WTC11 (cell line): Measurements from ENCODE around the gene KIAA1671. TPM values are rescaled to one million over a fixed set of nuclear protein-coding genes. Genes with fewer than 3 reads are reported as not detected.

Experiments
- ATAC-seq: fragments of 200-7000 bp; cut with Tn5 transposase; 2 replicates; pipeline ENCODE4 v1.10.0; 2021; ENCODE audit warnings: mild to moderate bottlenecking, moderate library complexity
- CTCF ChIA-PET: fragments of 300-600 bp; sonication (Branson Sonifier 250); formaldehyde crosslinking; loops from one replicate; lab custom pipeline; 2021; ENCODE audit warnings: antibody characterized with exemption; lab: Charles Lee
- POLR2A ChIA-PET: fragments of 350-600 bp; sonication (Branson Sonifier 250); formaldehyde crosslinking; loops from one replicate; lab custom pipeline; 2021; ENCODE audit warnings: antibody characterized with exemption; lab: Charles Lee
- DNase-seq: peaks from one replicate; pipeline ENCODE4 v3.0.0; 2021; ENCODE audit warnings: low spot score
- H3K27ac Mint-ChIP-seq: 2 replicates; pipeline ENCODE4 v1.8.0; 2021; ENCODE audit warnings: mixed read lengths
- H3K27me3 Mint-ChIP-seq: 2 replicates; pipeline ENCODE4 v1.8.0; 2021; ENCODE audit warnings: low read depth, mild to moderate bottlenecking, moderate library complexity, mixed read lengths
- H3K36me3 Mint-ChIP-seq: 2 replicates; pipeline ENCODE4 v1.8.0; 2021; ENCODE audit warnings: mixed read lengths
- H3K4me1 Mint-ChIP-seq: 2 replicates; pipeline ENCODE4 v1.8.0; 2022; ENCODE audit warnings: mixed read lengths
- H3K4me3 Mint-ChIP-seq: 2 replicates; pipeline ENCODE4 v1.8.0; 2021; ENCODE audit warnings: mild to moderate bottlenecking, moderate library complexity, mixed read lengths
- H3K9me3 Mint-ChIP-seq: 2 replicates; pipeline ENCODE4 v1.8.0; 2021; ENCODE audit warnings: mixed read lengths
- AFF4 ChIP-seq: sonication (generic); formaldehyde crosslinking; IDR thresholded peaks from 2 replicates; pipeline ENCODE4 v1.8.1; 2023; ENCODE audit warnings: mild to moderate bottlenecking, missing genetic modification reagents, borderline replicate concordance
- ATF6 ChIP-seq: sonication (generic); formaldehyde crosslinking; IDR thresholded peaks from 2 replicates; pipeline ENCODE4 v1.8.1; 2023; ENCODE audit warnings: mild to moderate bottlenecking, missing genetic modification reagents
- CREB1 ChIP-seq: sonication (generic); formaldehyde crosslinking; IDR thresholded peaks from 2 replicates; pipeline ENCODE4 v1.8.0; 2023; ENCODE audit warnings: mild to moderate bottlenecking, missing genetic modification reagents
- CTCF ChIP-seq: fragments of 200-600 bp; IDR thresholded peaks from 2 replicates; pipeline ENCODE4 v1.8.0; 2022; ENCODE audit warnings: antibody characterized with exemption
- ESRRA ChIP-seq: sonication (generic); formaldehyde crosslinking; IDR thresholded peaks from 2 replicates; pipeline ENCODE4 v1.8.1; 2022; ENCODE audit warnings: mild to moderate bottlenecking, missing genetic modification reagents, borderline replicate concordance
- FOXK1 ChIP-seq: sonication (generic); formaldehyde crosslinking; IDR thresholded peaks from 2 replicates; pipeline ENCODE4 v1.8.0; 2022; ENCODE audit warnings: mild to moderate bottlenecking, moderate library complexity, missing genetic modification reagents
- FOXP4 ChIP-seq: sonication (generic); formaldehyde crosslinking; IDR thresholded peaks from 2 replicates; pipeline ENCODE4 v1.8.0; 2022; ENCODE audit warnings: mild to moderate bottlenecking, missing genetic modification reagents
- HMGXB4 ChIP-seq: sonication (generic); formaldehyde crosslinking; IDR thresholded peaks from 2 replicates; pipeline ENCODE4 v1.8.1; 2023; ENCODE audit warnings: mild to moderate bottlenecking, moderate library complexity, missing genetic modification reagents
- IRF2 ChIP-seq: sonication (generic); formaldehyde crosslinking; IDR thresholded peaks from 2 replicates; pipeline ENCODE4 v1.8.0; 2022; ENCODE audit warnings: low read depth, missing genetic modification reagents, borderline replicate concordance
- JUN ChIP-seq: sonication (generic); formaldehyde crosslinking; IDR thresholded peaks from 2 replicates; pipeline ENCODE4 v1.8.0; 2023; ENCODE audit warnings: mild to moderate bottlenecking, missing genetic modification reagents
- NFE2L1 ChIP-seq: sonication (generic); formaldehyde crosslinking; IDR thresholded peaks from 2 replicates; pipeline ENCODE4 v1.8.1; 2023; ENCODE audit warnings: missing genetic modification reagents
- NR2C2 ChIP-seq: sonication (generic); formaldehyde crosslinking; IDR thresholded peaks from 2 replicates; pipeline ENCODE4 v1.8.0; 2022; ENCODE audit warnings: mild to moderate bottlenecking, missing genetic modification reagents
- PRRX2 ChIP-seq: fragments of 250-450 bp; sonication (Bioruptor Pico); IDR thresholded peaks from 2 replicates; pipeline ENCODE4 v1.8.0; 2021; ENCODE audit warnings: mild to moderate bottlenecking
- RELA ChIP-seq: sonication (generic); formaldehyde crosslinking; IDR thresholded peaks from 2 replicates; pipeline ENCODE4 v1.8.1; 2022; ENCODE audit warnings: missing genetic modification reagents, mild to moderate bottlenecking, borderline replicate concordance
- ZBTB43 ChIP-seq: sonication (generic); formaldehyde crosslinking; IDR thresholded peaks from 2 replicates; pipeline ENCODE4 v1.8.1; 2023; ENCODE audit warnings: mild to moderate bottlenecking, missing genetic modification reagents
- ZNF232 ChIP-seq: sonication (generic); formaldehyde crosslinking; IDR thresholded peaks from 2 replicates; pipeline ENCODE4 v1.8.0; 2022; ENCODE audit warnings: mild to moderate bottlenecking, missing genetic modification reagents
- ZNF512 ChIP-seq: sonication (generic); formaldehyde crosslinking; IDR thresholded peaks from 2 replicates; pipeline ENCODE4 v1.8.1; 2022; ENCODE audit warnings: missing genetic modification reagents, borderline replicate concordance
- ZNF671 ChIP-seq: fragments of 250-450 bp; sonication (Bioruptor Pico); IDR thresholded peaks from 2 replicates; pipeline ENCODE4 v1.8.0; 2021; ENCODE audit warnings: mild to moderate bottlenecking
- ZSCAN18 ChIP-seq: fragments of 250-450 bp; sonication (Bioruptor Pico); IDR thresholded peaks from 2 replicates; pipeline ENCODE4 v2.1.2; 2022; ENCODE audit warnings: mild to moderate bottlenecking, moderate library complexity
- total RNA-seq: library from RNA; stranded (reverse); gene quantifications from 3 replicates; pipeline ENCODE4 v1.2.3, GENCODE V29; 2021

KIAA1671 gene
- total RNA-seq, 1 experiment from 2014 or later = 26.0 TPM

- ATAC-seq = no peak
- POLR2A ChIA-PET = interaction anchor here (1.0 kb wide), 1 partner anchor 11 kb away, joined by 3 read pairs; no protein-coding TSS in a partner anchor
- DNase-seq = no peak
- Mint-ChIP-seq H3K4me3 (no peak overlapping the region), H3K9me3 (no peaks in the 10 kb centered on the region), H3K27me3 (no peaks in the 10 kb centered on the region), H3K27ac (peak overlapping the region; percentile 72; the same call in 1 of the 2 replicates), H3K36me3 (peaks cover 8% of the 10 kb centered on the region; the same call in 1 of the 2 replicates), H3K4me1 (peaks cover 37% of the 10 kb centered on the region)
- CTCF ChIA-PET = interaction anchor here (1.2 to 1.3 kb wide), 2 partner anchors 13 to 84 kb away, joined by 3 read pairs; no protein-coding TSS in a partner anchor
- TF ChIP-seq CREB1 (no peak), ZNF232 (no peak), ESRRA (CRISPR knock-in tag) (no peak), HMGXB4 (CRISPR knock-in tag) (no peak), JUN (CRISPR knock-in tag) (no peak), ZNF671 (CRISPR knock-in tag) (no peak), PRRX2 (CRISPR knock-in tag) (no peak), ZSCAN18 (no peak), NR2C2 (CRISPR knock-in tag) (no peak), FOXK1 (CRISPR knock-in tag) (no peak), ZBTB43 (CRISPR knock-in tag) (no peak), IRF2 (CRISPR knock-in tag) (no peak), ZNF512 (CRISPR knock-in tag) (no peak), FOXP4 (no peak), NFE2L1 (CRISPR knock-in tag) (no peak), CTCF (no peak), AFF4 (CRISPR knock-in tag) (no peak), RELA (no peak), ATF6 (CRISPR knock-in tag) (no peak)
These were observed 11.9 kb downstream of the KIAA1671 start for GRCh38 chr22:24964441-24964840.
